Measurements from ENCODE around the gene KCNQ1OT1. TPM values are rescaled to one million over a fixed set of nuclear protein-coding genes. Genes with fewer than 3 reads are reported as not detected.

KCNQ1OT1 gene
- total and polyA plus RNA-seq, 9 of the 15 experiments (the other 6 are each of a cell fraction or from before 2014, with no cell fraction given): 0.04 to 2.3 (median 0.74) TPM

- POLR2A ChIA-PET: interaction anchor here (0.6 kb wide), 1 partner anchor 473 kb away, joined by 3 read pairs; no protein-coding TSS in a partner anchor
- H2AFZ ChIP-seq (ENCODE audit: low read depth, low read length): no peak overlapping the region
- FAIRE-seq: no peak
- no peaks in the 10 kb centered on the region for H3K9me1 ChIP-seq (ENCODE audit: control insufficient read depth, insufficient read depth, low read length)
- no peak overlapping the region for H3K27ac ChIP-seq (ENCODE audit: extremely low read depth, low read depth, low read length)
- CTCF ChIA-PET (ENCODE audit: low intra/inter-chr PET ratio): no interaction called here
- in situ Hi-C loops (cut with MboI): no loop called here
- no peaks in the 10 kb centered on the region for H3K36me3 ChIP-seq (ENCODE audit: control insufficient read depth, insufficient read depth, low read length)
- no peaks in the 10 kb centered on the region for H3K4me1 ChIP-seq (replicated peaks in 1 of 2; ENCODE audit: control insufficient read depth in 2 of 2, insufficient read depth in 2 of 2, low read length in 2 of 2)
- H3K4me3 ChIP-seq: no peak overlapping the region
- intact Hi-C loops (cut with micrococcal nuclease): no loop called here
- no peak for ATAC-seq
- no peaks in the 10 kb centered on the region for H3K79me2 ChIP-seq (ENCODE audit: control insufficient read depth, insufficient read depth, low read length)
- 100% methylated on average over 2 of the region's 2 CpGs for whole genome bisulfite sequencing (ENCODE audit: insufficient coverage, low coverage, missing lambda C conversion rate)
- no peaks in the 10 kb centered on the region for H4K20me1 ChIP-seq (replicated peaks; ENCODE audit: control insufficient read depth, insufficient read depth, low read length)
- no peak overlapping the region for H3K4me2 ChIP-seq (ENCODE audit: insufficient read depth, low read length)
- no peaks in the 10 kb centered on the region for H3K27me3 ChIP-seq (ENCODE audit: control insufficient read depth in 2 of 2, insufficient read depth in 2 of 2, low read length in 2 of 2)
- BruUV-seq (replicated peaks): no TSS peak
- no peak overlapping the region for H3K9ac ChIP-seq (ENCODE audit: insufficient read depth in 1 of 2, low read depth in 2 of 2, low read length in 2 of 2)
- peaks cover 32% of the 10 kb centered on the region for H3K9me3 ChIP-seq (replicated peaks; ENCODE audit: control insufficient read depth, insufficient read depth, low read depth, low read length)
- peak in 1 of 4 experiments; percentile 4 for DNase-seq (ENCODE audit: extremely low read depth in 1 of 4, low spot score in 3 of 4)
- TF ChIP-seq, protein P1, sequence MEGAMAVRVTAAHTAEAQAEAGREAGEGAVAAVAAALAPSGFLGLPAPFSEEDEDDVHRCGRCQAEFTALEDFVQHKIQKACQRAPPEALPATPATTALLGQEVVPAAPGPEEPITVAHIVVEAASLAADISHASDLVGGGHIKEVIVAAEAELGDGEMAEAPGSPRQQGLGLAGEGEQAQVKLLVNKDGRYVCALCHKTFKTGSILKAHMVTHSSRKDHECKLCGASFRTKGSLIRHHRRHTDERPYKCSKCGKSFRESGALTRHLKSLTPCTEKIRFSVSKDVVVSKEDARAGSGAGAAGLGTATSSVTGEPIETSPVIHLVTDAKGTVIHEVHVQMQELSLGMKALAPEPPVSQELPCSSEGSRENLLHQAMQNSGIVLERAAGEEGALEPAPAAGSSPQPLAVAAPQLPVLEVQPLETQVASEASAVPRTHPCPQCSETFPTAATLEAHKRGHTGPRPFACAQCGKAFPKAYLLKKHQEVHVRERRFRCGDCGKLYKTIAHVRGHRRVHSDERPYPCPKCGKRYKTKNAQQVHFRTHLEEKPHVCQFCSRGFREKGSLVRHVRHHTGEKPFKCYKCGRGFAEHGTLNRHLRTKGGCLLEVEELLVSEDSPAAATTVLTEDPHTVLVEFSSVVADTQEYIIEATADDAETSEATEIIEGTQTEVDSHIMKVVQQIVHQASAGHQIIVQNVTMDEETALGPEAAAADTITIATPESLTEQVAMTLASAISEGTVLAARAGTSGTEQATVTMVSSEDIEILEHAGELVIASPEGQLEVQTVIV (CRISPR knock-in tag; IDR thresholded peaks at IDR 0.05; ENCODE audit: borderline replicate concordance): no peak
- TF ChIP-seq SP2 (IDR thresholded peaks at IDR 0.05; ENCODE audit: extremely low read depth, low read depth, low read length, poor library complexity, severe bottlenecking) (no peak), RBM34 (IDR thresholded peaks at IDR 0.05; ENCODE audit: borderline replicate concordance, insufficient read depth, low read length) (no peak), MNT (conservative IDR thresholded peaks at IDR 0.05) (no peak), PCBP2 (IDR thresholded peaks at IDR 0.05; ENCODE audit: low read depth, low read length, poor library complexity, severe bottlenecking) (no peak), MAZ (CRISPR knock-in tag; conservative IDR thresholded peaks at IDR 0.05 in 1 of 2, IDR thresholded peaks at IDR 0.05 in 1 of 2) (no peak), HLTF (IDR thresholded peaks at IDR 0.05) (no peak), RHOXF2B (CRISPR knock-in tag; conservative IDR thresholded peaks at IDR 0.05) (no peak), SP1 (CRISPR knock-in tag; IDR thresholded peaks at IDR 0.05) (no peak)
- TF ChIP-seq, protein P2, sequence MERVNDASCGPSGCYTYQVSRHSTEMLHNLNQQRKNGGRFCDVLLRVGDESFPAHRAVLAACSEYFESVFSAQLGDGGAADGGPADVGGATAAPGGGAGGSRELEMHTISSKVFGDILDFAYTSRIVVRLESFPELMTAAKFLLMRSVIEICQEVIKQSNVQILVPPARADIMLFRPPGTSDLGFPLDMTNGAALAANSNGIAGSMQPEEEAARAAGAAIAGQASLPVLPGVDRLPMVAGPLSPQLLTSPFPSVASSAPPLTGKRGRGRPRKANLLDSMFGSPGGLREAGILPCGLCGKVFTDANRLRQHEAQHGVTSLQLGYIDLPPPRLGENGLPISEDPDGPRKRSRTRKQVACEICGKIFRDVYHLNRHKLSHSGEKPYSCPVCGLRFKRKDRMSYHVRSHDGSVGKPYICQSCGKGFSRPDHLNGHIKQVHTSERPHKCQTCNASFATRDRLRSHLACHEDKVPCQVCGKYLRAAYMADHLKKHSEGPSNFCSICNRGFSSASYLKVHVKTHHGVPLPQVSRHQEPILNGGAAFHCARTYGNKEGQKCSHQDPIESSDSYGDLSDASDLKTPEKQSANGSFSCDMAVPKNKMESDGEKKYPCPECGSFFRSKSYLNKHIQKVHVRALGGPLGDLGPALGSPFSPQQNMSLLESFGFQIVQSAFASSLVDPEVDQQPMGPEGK (CRISPR knock-in tag; IDR thresholded peaks at IDR 0.05; ENCODE audit: borderline replicate concordance): no peak
- TF ChIP-seq, protein P3, sequence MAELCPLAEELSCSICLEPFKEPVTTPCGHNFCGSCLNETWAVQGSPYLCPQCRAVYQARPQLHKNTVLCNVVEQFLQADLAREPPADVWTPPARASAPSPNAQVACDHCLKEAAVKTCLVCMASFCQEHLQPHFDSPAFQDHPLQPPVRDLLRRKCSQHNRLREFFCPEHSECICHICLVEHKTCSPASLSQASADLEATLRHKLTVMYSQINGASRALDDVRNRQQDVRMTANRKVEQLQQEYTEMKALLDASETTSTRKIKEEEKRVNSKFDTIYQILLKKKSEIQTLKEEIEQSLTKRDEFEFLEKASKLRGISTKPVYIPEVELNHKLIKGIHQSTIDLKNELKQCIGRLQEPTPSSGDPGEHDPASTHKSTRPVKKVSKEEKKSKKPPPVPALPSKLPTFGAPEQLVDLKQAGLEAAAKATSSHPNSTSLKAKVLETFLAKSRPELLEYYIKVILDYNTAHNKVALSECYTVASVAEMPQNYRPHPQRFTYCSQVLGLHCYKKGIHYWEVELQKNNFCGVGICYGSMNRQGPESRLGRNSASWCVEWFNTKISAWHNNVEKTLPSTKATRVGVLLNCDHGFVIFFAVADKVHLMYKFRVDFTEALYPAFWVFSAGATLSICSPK (IDR thresholded peaks at IDR 0.05; ENCODE audit: borderline replicate concordance): no peak
- TF ChIP-seq, protein P4, sequence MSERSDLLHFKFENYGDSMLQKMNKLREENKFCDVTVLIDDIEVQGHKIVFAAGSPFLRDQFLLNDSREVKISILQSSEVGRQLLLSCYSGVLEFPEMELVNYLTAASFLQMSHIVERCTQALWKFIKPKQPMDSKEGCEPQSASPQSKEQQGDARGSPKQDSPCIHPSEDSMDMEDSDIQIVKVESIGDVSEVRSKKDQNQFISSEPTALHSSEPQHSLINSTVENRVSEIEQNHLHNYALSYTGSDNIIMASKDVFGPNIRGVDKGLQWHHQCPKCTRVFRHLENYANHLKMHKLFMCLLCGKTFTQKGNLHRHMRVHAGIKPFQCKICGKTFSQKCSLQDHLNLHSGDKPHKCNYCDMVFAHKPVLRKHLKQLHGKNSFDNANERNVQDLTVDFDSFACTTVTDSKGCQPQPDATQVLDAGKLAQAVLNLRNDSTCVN (CRISPR knock-in tag; IDR thresholded peaks at IDR 0.05): no peak
Observed at GRCh38 chr11:2650343-2650867, 49.4 kb downstream of the KCNQ1OT1 start.
